ENCODE results near the gene PLA2G15. TPM values are rescaled to one million over a fixed set of nuclear protein-coding genes. Genes with fewer than 3 reads are reported as not detected.

The PLA2G15 gene
- total and polyA plus RNA-seq, 2 of the 13 experiments (the other 11 are each of a cell fraction or from before 2014, with no cell fraction given), result 14.4 to 23.7 TPM

DNA sequence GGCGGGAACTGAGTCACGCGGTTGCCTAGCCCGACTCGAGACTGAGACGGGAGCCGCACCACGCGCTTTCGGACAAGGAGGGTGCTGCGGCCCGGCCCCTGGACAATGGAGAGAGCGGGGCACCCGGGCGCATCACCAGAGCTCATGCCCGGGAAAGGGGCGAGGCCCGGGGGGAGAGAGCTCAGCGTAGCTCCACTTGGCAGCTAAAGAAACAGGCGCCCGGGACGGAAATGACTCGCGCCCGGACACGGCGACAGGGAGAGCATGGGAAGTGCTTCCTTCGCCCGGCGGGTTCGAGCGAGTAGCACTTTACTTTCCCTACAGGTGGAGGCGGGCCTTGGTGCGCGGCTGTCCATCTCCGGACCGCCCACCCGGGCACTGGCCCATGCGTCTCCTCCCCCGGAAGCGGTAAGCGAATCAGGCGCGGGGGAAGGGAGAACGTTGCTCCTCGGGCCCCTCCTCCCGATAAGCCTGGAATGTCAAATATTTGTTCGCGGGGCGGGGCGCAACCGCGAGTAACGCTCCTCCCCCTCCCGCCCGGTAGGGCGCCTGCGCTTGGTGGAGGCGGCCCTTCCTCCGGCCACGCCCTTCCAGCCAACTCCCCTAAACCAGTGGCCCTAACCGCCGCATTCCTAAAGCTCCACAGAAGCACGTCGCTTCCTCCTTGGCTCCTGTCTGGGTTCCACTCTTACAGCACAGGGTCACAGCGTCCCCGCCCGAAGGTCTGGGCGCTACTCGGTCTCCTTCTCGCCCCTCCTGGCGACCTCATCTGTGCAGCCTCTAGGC lies 7.7 kb upstream of the PLA2G15 start (continued):
- TF ChIP-seq ZZZ3 (CRISPR knock-in tag; IDR thresholded peaks at IDR 0.05; ENCODE audit: borderline replicate concordance) (no peak), RARA (CRISPR knock-in tag; IDR thresholded peaks at IDR 0.05) (peak; percentile 54; the same call in 1 of the 2 replicates), FOXK2 (IDR thresholded peaks at IDR 0.05) (no peak), ZNF670 (CRISPR knock-in tag; IDR thresholded peaks at IDR 0.05; ENCODE audit: borderline replicate concordance) (0 out of 2 replicates have a peak, but pooled peaks have one; percentile 66), REXO4 (CRISPR knock-in tag; IDR thresholded peaks at IDR 0.05; ENCODE audit: borderline replicate concordance) (0 out of 2 replicates have a peak, but pooled peaks have one; percentile 6), ADNP (CRISPR knock-in tag; IDR thresholded peaks at IDR 0.05) (no peak), SMARCC2 (IDR thresholded peaks at IDR 0.05) (no peak), HOXA7 (CRISPR knock-in tag; IDR thresholded peaks at IDR 0.05) (no peak), KMT2A (CRISPR knock-in tag; IDR thresholded peaks at IDR 0.05) (peak; percentile 76; the same call in 1 of the 2 replicates), KDM4B (CRISPR knock-in tag; IDR thresholded peaks at IDR 0.05) (peak; percentile 61; the same call in 1 of the 2 replicates), XRCC5 (optimal IDR thresholded peaks at IDR 0.05; ENCODE audit: low read length) (peak; percentile 73), ZNF180 (CRISPR knock-in tag; IDR thresholded peaks at IDR 0.05; ENCODE audit: borderline replicate concordance, low read depth) (no peak), NPAS2 (CRISPR knock-in tag; IDR thresholded peaks at IDR 0.05; ENCODE audit: borderline replicate concordance) (no peak), CREB1 (IDR thresholded peaks at IDR 0.05) (peak; percentile 65; the same call in 1 of the 2 replicates), CREB1 (CRISPR knock-in tag; IDR thresholded peaks at IDR 0.05) (no peak; the same call in 1 of the 2 replicates), ZNF883 (CRISPR knock-in tag; IDR thresholded peaks at IDR 0.05; ENCODE audit: not compliant biosample characterization) (no peak), ZSCAN20 (CRISPR knock-in tag; IDR thresholded peaks at IDR 0.05; ENCODE audit: borderline replicate concordance) (peak; percentile 95; the same call in 1 of the 2 replicates), BRD4 (CRISPR knock-in tag; IDR thresholded peaks at IDR 0.05) (peak; percentile 63; the same call in 1 of the 2 replicates), HDAC1 (CRISPR knock-in tag; IDR thresholded peaks at IDR 0.05) (peak; percentile 95)
- TF ChIP-seq, protein P1, sequence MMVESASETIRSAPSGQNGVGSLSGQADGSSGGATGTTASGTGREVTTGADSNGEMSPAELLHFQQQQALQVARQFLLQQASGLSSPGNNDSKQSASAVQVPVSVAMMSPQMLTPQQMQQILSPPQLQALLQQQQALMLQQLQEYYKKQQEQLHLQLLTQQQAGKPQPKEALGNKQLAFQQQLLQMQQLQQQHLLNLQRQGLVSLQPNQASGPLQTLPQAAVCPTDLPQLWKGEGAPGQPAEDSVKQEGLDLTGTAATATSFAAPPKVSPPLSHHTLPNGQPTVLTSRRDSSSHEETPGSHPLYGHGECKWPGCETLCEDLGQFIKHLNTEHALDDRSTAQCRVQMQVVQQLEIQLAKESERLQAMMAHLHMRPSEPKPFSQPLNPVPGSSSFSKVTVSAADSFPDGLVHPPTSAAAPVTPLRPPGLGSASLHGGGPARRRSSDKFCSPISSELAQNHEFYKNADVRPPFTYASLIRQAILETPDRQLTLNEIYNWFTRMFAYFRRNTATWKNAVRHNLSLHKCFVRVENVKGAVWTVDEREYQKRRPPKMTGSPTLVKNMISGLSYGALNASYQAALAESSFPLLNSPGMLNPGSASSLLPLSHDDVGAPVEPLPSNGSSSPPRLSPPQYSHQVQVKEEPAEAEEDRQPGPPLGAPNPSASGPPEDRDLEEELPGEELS (CRISPR knock-in tag; IDR thresholded peaks at IDR 0.05), result peak; percentile 88
- TF ChIP-seq, protein P2, sequence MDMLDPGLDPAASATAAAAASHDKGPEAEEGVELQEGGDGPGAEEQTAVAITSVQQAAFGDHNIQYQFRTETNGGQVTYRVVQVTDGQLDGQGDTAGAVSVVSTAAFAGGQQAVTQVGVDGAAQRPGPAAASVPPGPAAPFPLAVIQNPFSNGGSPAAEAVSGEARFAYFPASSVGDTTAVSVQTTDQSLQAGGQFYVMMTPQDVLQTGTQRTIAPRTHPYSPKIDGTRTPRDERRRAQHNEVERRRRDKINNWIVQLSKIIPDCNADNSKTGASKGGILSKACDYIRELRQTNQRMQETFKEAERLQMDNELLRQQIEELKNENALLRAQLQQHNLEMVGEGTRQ (IDR thresholded peaks at IDR 0.05; ENCODE audit: low read depth, low read length), result no peak
- TF ChIP-seq, protein P2 (CRISPR knock-in tag; IDR thresholded peaks at IDR 0.05; ENCODE audit: borderline replicate concordance), result no peak
- TF ChIP-seq, protein P3, sequence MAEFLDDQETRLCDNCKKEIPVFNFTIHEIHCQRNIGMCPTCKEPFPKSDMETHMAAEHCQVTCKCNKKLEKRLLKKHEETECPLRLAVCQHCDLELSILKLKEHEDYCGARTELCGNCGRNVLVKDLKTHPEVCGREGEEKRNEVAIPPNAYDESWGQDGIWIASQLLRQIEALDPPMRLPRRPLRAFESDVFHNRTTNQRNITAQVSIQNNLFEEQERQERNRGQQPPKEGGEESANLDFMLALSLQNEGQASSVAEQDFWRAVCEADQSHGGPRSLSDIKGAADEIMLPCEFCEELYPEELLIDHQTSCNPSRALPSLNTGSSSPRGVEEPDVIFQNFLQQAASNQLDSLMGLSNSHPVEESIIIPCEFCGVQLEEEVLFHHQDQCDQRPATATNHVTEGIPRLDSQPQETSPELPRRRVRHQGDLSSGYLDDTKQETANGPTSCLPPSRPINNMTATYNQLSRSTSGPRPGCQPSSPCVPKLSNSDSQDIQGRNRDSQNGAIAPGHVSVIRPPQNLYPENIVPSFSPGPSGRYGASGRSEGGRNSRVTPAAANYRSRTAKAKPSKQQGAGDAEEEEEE (CRISPR knock-in tag; IDR thresholded peaks at IDR 0.05; ENCODE audit: borderline replicate concordance), result peak; percentile 73

Data from HepG2 (cell line).